HepG2 (cell line): ENCODE measurements around the gene LRRC51. TPM values are rescaled to one million over a fixed set of nuclear protein-coding genes. Genes with fewer than 3 reads are reported as not detected.

Experiments
- ADNP ChIP-seq: sonication (generic); formaldehyde crosslinking; IDR thresholded peaks from 2 replicates; pipeline ENCODE4 v1.4.0; 2020; ENCODE audit warnings: missing genetic modification reagents
- HOXA9 ChIP-seq: sonication (generic); formaldehyde crosslinking; IDR thresholded peaks from 2 replicates; pipeline ENCODE4 v1.8.1; 2022; ENCODE audit warnings: missing genetic modification reagents, mild to moderate bottlenecking, moderate library complexity, borderline replicate concordance
- IRF1 ChIP-seq: sonication (generic); formaldehyde crosslinking; IDR thresholded peaks from 2 replicates; pipeline ENCODE4 v1.4.0; 2020; ENCODE audit warnings: low read depth, mild to moderate bottlenecking, missing genetic modification reagents
- KDM6A ChIP-seq: IDR thresholded peaks from 2 replicates; pipeline ENCODE4 v1.6.1; 2016; ENCODE audit warnings: low read depth
- NBN ChIP-seq: fragments of 450-650 bp; conservative IDR thresholded peaks from 2 replicates; pipeline ENCODE4 v1.6.1; 2017
- POLR2A ChIP-seq, 2 experiments: IDR thresholded peaks; 2 replicates each; pipeline ENCODE4 v1.6.1; 2011; ENCODE audit warnings: low read depth in 2 of 2, low read length in 2 of 2, mild to moderate bottlenecking in 1 of 2, moderate library complexity in 1 of 2; ENCODE audit not compliant: insufficient read depth in 1 of 2
- SAFB2 ChIP-seq: sonication (generic); formaldehyde crosslinking; IDR thresholded peaks from 2 replicates; pipeline ENCODE4 v1.5.1; 2020; ENCODE audit warnings: missing genetic modification reagents, low read depth, mild to moderate bottlenecking, borderline replicate concordance
- SMARCE1 ChIP-seq: fragments of 450-650 bp; IDR thresholded peaks from 2 replicates; pipeline ENCODE4 v1.6.1; 2017; ENCODE audit warnings: borderline replicate concordance
- SP1 ChIP-seq, 2 experiments: fragments of 450-650 bp in 1 of 2; sonication (generic) in 1 of 2; formaldehyde crosslinking in 1 of 2; IDR thresholded peaks; 2 replicates each; pipeline versions ENCODE4 v1.4.0 to v1.6.1; 2016 to 2020; ENCODE audit warnings: missing genetic modification reagents in 1 of 2
- SRSF4 ChIP-seq: fragments of 200-400 bp; formaldehyde crosslinking; IDR thresholded peaks from one replicate; pipeline ENCODE4 v1.6.1; 2018; ENCODE audit warnings: mild to moderate bottlenecking, low read depth, low read length, moderate library complexity; ENCODE audit not compliant: poor library complexity, severe bottlenecking
- TIGD3 ChIP-seq: sonication (generic); formaldehyde crosslinking; IDR thresholded peaks from 2 replicates; pipeline ENCODE4 v1.5.1; 2020; ENCODE audit warnings: mild to moderate bottlenecking, missing genetic modification reagents, borderline replicate concordance
- ZNF17 ChIP-seq: sonication (generic); formaldehyde crosslinking; IDR thresholded peaks from 2 replicates; pipeline ENCODE4 v1.5.0; 2020; ENCODE audit warnings: mild to moderate bottlenecking, missing genetic modification reagents
- ZNF180 ChIP-seq: sonication (generic); formaldehyde crosslinking; IDR thresholded peaks from 2 replicates; pipeline ENCODE4 v1.4.0; 2020; ENCODE audit warnings: low read depth, missing genetic modification reagents, borderline replicate concordance
- ZNF224 ChIP-seq: sonication (generic); formaldehyde crosslinking; IDR thresholded peaks from 2 replicates; pipeline ENCODE4 v1.5.0; 2020; ENCODE audit warnings: mild to moderate bottlenecking, missing genetic modification reagents
- ZNF282 ChIP-seq: fragments of 450-650 bp; IDR thresholded peaks from 2 replicates; pipeline ENCODE4 v1.6.1; 2018; ENCODE audit not compliant: partially characterized antibody
- ZNF333 ChIP-seq: sonication (generic); formaldehyde crosslinking; IDR thresholded peaks from 2 replicates; pipeline ENCODE4 v1.4.0; 2020; ENCODE audit warnings: mild to moderate bottlenecking, missing genetic modification reagents, borderline replicate concordance
- ZNF33A ChIP-seq: sonication (generic); formaldehyde crosslinking; IDR thresholded peaks from 2 replicates; pipeline ENCODE4 v1.5.1; 2020; ENCODE audit warnings: missing genetic modification reagents, mild to moderate bottlenecking, moderate library complexity, borderline replicate concordance
- ZNF512 ChIP-seq: sonication (generic); formaldehyde crosslinking; IDR thresholded peaks from 2 replicates; pipeline ENCODE4 v1.4.0; 2020; ENCODE audit warnings: mild to moderate bottlenecking, missing genetic modification reagents
- ZNF512B ChIP-seq: sonication (generic); formaldehyde crosslinking; IDR thresholded peaks from 2 replicates; pipeline ENCODE4 v1.5.1; 2020; ENCODE audit warnings: missing genetic modification reagents, mild to moderate bottlenecking, borderline replicate concordance
- ZNF556 ChIP-seq: sonication (generic); formaldehyde crosslinking; IDR thresholded peaks from 2 replicates; pipeline ENCODE4 v1.4.0; 2020; ENCODE audit warnings: mild to moderate bottlenecking, missing genetic modification reagents, borderline replicate concordance
- ZNF557 ChIP-seq: sonication (generic); formaldehyde crosslinking; IDR thresholded peaks from 2 replicates; pipeline ENCODE4 v1.4.0; 2020; ENCODE audit warnings: missing genetic modification reagents
- ZNF577 ChIP-seq: sonication (generic); formaldehyde crosslinking; IDR thresholded peaks from 2 replicates; pipeline ENCODE4 v1.4.0; 2020; ENCODE audit warnings: mild to moderate bottlenecking, low read depth, missing genetic modification reagents, borderline replicate concordance
- ZNF737 ChIP-seq: sonication (generic); formaldehyde crosslinking; IDR thresholded peaks from 2 replicates; pipeline ENCODE4 v1.5.0; 2020; ENCODE audit warnings: missing genetic modification reagents, mild to moderate bottlenecking, borderline replicate concordance
- polyA plus RNA-seq, 8 experiments: library from polyadenylated mRNA; depleted of rRNA in 3 of 8; stranded (reverse) in 7 of 8; unstranded in 1 of 8; fragments of >200 nt; fragmentation: Illumina TruSeq in 4 of 8; extraction: Trizol in 4 of 8; gene quantifications; 2 replicates each; pipeline versions ENCODE4 v1.2.1 to v1.2.3, GENCODE V29; 2011 to 2016; ENCODE audit warnings: low read depth in 4 of 8, missing spikeins in 1 of 8, mixed read lengths in 1 of 8; ENCODE audit not compliant: insufficient read depth in 1 of 8
- total RNA-seq, 5 experiments: library from RNA; depleted of rRNA; stranded (reverse); fragments of >200 nt; fragmentation: Illumina TruSeq; extraction: Trizol; gene quantifications; 2 replicates each; pipeline ENCODE4 v1.2.3, GENCODE V29; 2016; ENCODE audit warnings: low read depth in 1 of 5

The LRRC51 gene
- total and polyA plus RNA-seq, 2 of the 13 experiments (the other 11 are each of a cell fraction or from before 2014, with no cell fraction given) = 5.3 to 6.0 TPM

- TF ChIP-seq SRSF4 (no peak), SP1 (IDR thresholded peaks at IDR 0.05) (no peak), SP1 (CRISPR knock-in tag; IDR thresholded peaks at IDR 0.05) (no peak), ZNF33A (CRISPR knock-in tag) (no peak), POLR2A (IDR thresholded peaks at IDR 0.05; ENCODE audit: insufficient read depth in 1 of 2, low read depth in 2 of 2, low read length in 2 of 2) (peak in 1 of 2 experiments; percentile 44; a peak in 2 of 4 replicates), ZNF282 (no peak), ZNF577 (CRISPR knock-in tag) (no peak), ZNF333 (no peak), SAFB2 (no peak), KDM6A (CRISPR knock-in tag) (no peak), ZNF556 (CRISPR knock-in tag) (peak; percentile 35; the same call in 1 of the 2 replicates), ZNF557 (CRISPR knock-in tag) (no peak), IRF1 (CRISPR knock-in tag) (no peak), SMARCE1 (no peak), ADNP (CRISPR knock-in tag) (no peak), ZNF512B (CRISPR knock-in tag) (0 out of 2 replicates have a peak, but pooled peaks have one; percentile 62), TIGD3 (no peak), ZNF224 (CRISPR knock-in tag) (no peak), ZNF17 (CRISPR knock-in tag) (no peak), HOXA9 (no peak), ZNF512 (CRISPR knock-in tag) (no peak), ZNF180 (CRISPR knock-in tag) (no peak), NBN (no peak), ZNF737 (no peak)
Measured at GRCh38 chr11:72040491-72041363, 39.9 kb upstream of the LRRC51 start (continued).
